ENCODE results near the gene PLXNA4. TPM values are rescaled to one million over a fixed set of nuclear protein-coding genes. Genes with fewer than 3 reads are reported as not detected.

PLXNA4 gene
- polyA plus RNA-seq, 2 of the 4 experiments (the other 2 are of a cell fraction) = 0.12 to 0.34 TPM

- Histone ChIP-seq H3K9me3 (no peaks in the 10 kb centered on the region), H3K4me3 (no peak overlapping the region), H3K27ac (no peak overlapping the region), H3K4me2 (no peak overlapping the region), H3K4me1 (no peaks in the 10 kb centered on the region)
- TF ChIP-seq EP300 (IDR thresholded peaks at IDR 0.05) = no peak
- TF ChIP-seq SMC3 (IDR thresholded peaks at IDR 0.05) = no peak
- no peak for TF ChIP-seq BCL3 (IDR thresholded peaks at IDR 0.05)
- TF ChIP-seq CBX8 (IDR thresholded peaks at IDR 0.05) = no peak
- no peak for TF ChIP-seq POLR2A (IDR thresholded peaks at IDR 0.05; ENCODE audit: low read length)
- TF ChIP-seq ZC3H11A (IDR thresholded peaks at IDR 0.05) = no peak
- TF ChIP-seq JUN (IDR thresholded peaks at IDR 0.05) = no peak
- TF ChIP-seq ZNF302 (CRISPR knock-in tag; IDR thresholded peaks at IDR 0.05) = no peak
- no peak for TF ChIP-seq TP53 (CRISPR knock-in tag; IDR thresholded peaks at IDR 0.05)
- no peak for TF ChIP-seq PHF8 (IDR thresholded peaks at IDR 0.05; ENCODE audit: borderline replicate concordance, low read depth)
- no peak for TF ChIP-seq JUNB (IDR thresholded peaks at IDR 0.05)
- no peak for TF ChIP-seq NPAS2 (CRISPR knock-in tag; IDR thresholded peaks at IDR 0.05; ENCODE audit: borderline replicate concordance)
- TF ChIP-seq FOSL2 (IDR thresholded peaks at IDR 0.05) = no peak
- no peak for TF ChIP-seq FOSL2 (CRISPR knock-in tag; IDR thresholded peaks at IDR 0.05)
- no peak for TF ChIP-seq HES2 (IDR thresholded peaks at IDR 0.05)
- POLR2A ChIA-PET = no interaction called here
- DNase-seq (ENCODE audit: low read depth in 1 of 2, low spot score in 1 of 2) (no peak), ATAC-seq (no peak), FAIRE-seq (no peak)
- CTCF ChIA-PET = interaction anchor here (0.6 to 1.5 kb wide), 8 partner anchors 9 to 319 kb away, joined by 3 to 4 read pairs (median 3); no protein-coding TSS in a partner anchor
- WGBS (ENCODE audit: missing lambda C conversion rate) = 62% methylated on average over 10 of the region's 10 CpGs
These were observed 398.4 kb downstream of the PLXNA4 start for GRCh38 chr7:132177708-132178401.

GRCh38 chr7:132176719-132177118 lies 399.6 kb downstream of the PLXNA4 start:
- POLR2A ChIA-PET = no interaction called here
- FAIRE-seq = no peak
- CTCF ChIA-PET = interaction anchor here (0.9 kb wide), 1 partner anchor 270 kb away, joined by 3 read pairs; no protein-coding TSS in a partner anchor
- no peak overlapping the region for H3K4me3 ChIP-seq
- DNase-seq (ENCODE audit: low read depth in 1 of 2, low spot score in 1 of 2) = no peak
- 78% methylated on average over 8 of the region's 8 CpGs for WGBS (ENCODE audit: missing lambda C conversion rate)
- no peak overlapping the region for H3K4me2 ChIP-seq
- no peak overlapping the region for H3K27ac ChIP-seq
- no peaks in the 10 kb centered on the region for H3K4me1 ChIP-seq
- TF ChIP-seq ZNF302 (CRISPR knock-in tag; IDR thresholded peaks at IDR 0.05) (no peak), FOXS1 (CRISPR knock-in tag; IDR thresholded peaks at IDR 0.05) (no peak), HDAC2 (IDR thresholded peaks at IDR 0.05) (no peak), FOSB (CRISPR knock-in tag; IDR thresholded peaks at IDR 0.05) (no peak), TP53 (CRISPR knock-in tag; IDR thresholded peaks at IDR 0.05) (no peak), BCL3 (IDR thresholded peaks at IDR 0.05) (no peak), ZSCAN20 (CRISPR knock-in tag; IDR thresholded peaks at IDR 0.05) (no peak), PBX3 (IDR thresholded peaks at IDR 0.05) (no peak), CEBPB (IDR thresholded peaks at IDR 0.05) (no peak), POLR2A (IDR thresholded peaks at IDR 0.05; ENCODE audit: low read length) (no peak), NR3C1 (IDR thresholded peaks at IDR 0.05) (no peak), HES2 (IDR thresholded peaks at IDR 0.05) (no peak), RAD21 (conservative IDR thresholded peaks at IDR 0.05 in 1 of 2, IDR thresholded peaks at IDR 0.05 in 1 of 2) (no peak)
- H3K9me3 ChIP-seq = no peaks in the 10 kb centered on the region
- ATAC-seq = no peak

Measured in A549 (cell line).